NCI-H1436 treated with DMSO at 0.1 percent for 48 hours (cell line): Measurements from ENCODE around the gene BCL2A1.
"Not testable (repeated sequence)": the region's sequence is repeated elsewhere in the genome, so short reads cannot be mapped to it uniquely, and the experiment has no call there.

Experiments used
- DNase-seq: peaks from one replicate; lab custom pipeline; 2025; lab: John Stamatoyannopoulos, UW

The BCL2A1 gene

DNA sequence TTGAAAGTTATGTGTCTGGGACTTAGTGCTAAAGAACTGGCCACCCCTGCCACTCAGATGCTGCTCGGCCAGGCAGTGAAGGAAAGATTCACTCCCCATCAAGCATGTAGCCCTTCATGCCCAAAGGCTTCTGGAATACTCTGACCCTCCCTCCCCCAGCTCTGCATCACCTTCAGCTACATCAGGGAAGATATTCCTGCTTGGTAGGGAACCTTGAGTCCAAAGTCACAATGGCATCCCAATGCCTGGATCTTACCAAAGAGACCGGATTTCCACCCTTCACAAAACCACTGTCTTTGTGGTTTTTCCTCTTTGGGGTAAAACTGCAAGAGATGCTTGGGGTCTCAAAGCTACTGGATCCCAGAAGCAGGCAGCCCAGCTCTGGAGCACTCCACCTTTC is 18.2 kb upstream of the BCL2A1 start:
- DNase-seq, result no peak

DNA sequence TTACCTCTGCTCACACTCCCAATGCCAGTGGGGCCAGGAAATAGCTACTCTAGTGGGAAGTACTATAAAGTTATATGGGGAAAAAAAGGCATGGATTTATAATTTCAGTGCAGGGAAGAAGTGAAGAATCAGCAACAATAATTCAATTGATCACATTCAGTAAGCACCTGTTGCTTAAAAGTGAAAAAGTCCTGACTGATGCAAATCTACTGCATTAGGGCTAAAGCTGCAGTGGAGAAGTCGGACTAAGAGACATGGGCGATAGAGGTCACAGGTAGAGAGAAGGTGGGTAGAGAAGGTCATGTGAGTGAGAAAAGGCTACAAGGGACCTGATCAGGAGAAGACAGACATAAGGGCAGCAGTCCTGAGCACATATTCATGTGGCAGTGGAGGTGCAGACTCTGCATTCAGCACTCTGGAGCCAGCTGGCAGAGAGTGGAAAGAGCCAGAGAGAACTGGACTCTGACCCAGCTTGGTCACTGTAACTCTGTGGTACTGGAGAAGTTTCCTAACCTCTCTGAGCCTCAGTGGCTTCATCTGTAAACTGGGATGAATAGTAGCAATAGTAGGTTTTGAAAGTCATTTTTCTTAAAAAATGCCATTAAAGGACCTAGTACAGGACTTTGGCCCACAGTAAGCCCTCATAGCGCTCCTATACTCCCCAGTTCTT is 17.6 kb upstream of the BCL2A1 start:
- DNase-seq, result no peak

DNA sequence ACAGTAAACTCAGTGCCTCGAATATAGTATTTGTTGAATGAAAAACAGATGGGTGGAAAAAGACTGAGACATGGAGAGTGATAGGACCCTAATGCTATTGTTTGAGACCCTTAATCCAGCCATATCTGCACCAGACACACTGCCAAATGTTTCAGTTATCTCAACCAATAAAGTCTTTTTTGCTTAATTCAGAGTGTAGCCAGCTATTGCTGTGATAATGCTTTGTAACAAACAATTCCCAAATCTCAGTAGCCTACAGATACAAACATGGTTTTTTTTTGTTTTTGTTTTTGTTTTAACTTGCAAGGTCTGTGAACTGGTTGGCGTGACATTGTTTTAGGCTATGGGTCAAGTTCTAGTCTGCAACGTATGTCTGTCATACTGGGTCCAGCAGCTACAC is 17.0 kb upstream of the BCL2A1 start:
- DNase-seq, result no peak

DNA sequence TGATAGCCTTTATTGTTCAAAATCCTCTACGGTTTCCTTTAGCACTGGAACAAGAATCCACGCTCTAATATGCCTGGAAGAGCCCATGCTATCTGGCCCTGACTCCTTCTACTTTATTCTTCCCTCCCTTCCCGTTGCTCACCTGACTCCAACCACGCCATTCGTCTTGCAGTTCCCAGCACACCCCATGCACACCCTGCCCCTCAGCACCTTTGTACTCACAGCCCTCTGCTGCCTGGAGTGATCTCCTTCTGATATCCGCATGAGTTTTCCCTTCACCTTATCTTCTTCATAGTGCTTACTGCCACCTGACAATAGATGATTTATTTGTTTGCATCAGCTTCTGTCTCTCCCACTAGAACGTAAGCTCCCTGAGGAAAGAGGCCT is 16.6 kb upstream of the BCL2A1 start:
- no peak for DNase-seq

DNA sequence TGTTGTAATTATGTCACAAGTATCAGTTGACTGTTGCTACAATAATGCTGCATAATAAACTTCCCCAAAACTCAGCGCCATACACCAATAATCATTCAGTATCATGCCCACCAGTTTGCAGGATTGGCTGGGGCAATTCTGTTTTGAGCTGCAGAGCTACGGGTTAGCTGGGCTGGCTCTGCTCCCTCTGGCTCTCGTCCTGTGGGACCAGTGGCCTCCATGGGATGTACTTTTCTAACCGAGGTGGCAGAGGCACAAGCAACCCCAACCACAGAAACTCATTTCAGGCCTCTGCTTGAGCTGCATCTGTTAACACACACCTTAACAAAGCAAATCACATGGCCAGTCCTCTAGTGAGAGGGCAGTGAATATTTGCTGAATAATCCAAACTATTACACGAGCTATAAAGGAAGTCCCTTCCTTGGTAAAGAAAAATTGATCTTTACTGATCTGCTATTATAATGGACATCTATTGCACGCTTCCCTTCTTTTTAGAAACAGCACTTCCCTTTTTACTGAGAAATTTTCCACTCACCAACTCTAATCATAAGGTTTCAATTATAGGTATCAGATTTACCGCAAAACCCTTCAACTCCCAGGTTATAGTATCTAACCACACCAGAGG is 10.9 kb upstream of the BCL2A1 start:
- no peak for DNase-seq

DNA sequence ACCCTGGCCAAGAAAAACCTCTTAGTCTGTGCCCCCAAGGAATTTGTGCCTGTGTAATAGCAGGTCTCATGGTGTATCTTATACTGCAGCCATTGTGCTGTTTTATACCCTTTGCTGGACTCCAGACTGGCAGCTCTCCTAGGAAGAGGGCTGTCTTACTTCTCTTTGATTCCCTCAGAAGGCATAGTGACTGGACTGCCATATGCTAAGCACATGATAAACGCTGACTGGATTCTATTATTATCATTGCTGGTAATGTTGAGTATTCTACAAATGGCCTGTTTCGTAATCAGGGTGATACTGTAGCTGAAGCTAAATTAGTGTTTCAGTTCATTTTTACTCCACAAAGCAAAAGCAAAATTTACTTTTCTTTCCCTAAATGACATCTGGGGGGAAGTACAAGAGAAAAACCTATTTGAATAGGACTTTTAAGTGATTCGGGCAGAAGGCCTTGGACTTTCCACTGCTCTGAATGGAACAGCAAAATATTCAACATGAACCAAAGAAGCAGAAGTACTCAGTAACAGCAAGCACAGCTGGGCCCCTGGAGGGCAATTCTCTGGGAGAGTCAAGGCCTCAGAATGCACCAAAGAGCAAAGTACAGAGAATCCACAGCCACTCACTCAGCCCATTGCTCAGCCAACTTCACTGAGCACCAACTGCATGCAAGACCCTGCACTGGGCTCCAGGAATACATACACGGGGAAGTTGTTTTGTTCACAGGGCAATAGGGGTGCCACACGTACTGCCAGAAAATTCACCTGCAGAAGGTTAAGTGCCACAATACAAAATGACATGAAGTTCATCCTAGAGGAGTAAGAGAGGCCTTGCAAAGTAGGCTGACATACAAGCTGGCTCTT is 7.9 kb upstream of the BCL2A1 start:
- DNase-seq, result no peak

DNA sequence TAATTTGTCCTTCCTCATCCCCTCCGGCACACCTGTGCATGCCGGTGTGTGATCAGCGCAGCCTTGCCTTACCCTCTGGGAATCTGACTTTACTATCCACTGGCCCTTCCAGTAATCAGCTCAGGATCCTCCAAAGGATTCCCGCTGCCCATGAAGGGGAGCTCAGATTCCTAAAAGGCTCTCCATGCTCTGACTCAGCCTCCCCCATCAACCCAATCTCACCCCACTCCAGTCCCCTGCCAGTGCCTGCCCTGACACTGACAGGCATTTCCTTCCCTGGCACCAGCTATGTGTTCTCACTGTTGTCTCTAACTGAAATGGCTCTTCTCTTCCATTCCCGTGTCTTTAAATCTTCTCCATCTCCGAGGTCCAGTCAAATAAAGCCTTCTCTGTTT is 7.3 kb upstream of the BCL2A1 start:
- no peak for DNase-seq

DNA sequence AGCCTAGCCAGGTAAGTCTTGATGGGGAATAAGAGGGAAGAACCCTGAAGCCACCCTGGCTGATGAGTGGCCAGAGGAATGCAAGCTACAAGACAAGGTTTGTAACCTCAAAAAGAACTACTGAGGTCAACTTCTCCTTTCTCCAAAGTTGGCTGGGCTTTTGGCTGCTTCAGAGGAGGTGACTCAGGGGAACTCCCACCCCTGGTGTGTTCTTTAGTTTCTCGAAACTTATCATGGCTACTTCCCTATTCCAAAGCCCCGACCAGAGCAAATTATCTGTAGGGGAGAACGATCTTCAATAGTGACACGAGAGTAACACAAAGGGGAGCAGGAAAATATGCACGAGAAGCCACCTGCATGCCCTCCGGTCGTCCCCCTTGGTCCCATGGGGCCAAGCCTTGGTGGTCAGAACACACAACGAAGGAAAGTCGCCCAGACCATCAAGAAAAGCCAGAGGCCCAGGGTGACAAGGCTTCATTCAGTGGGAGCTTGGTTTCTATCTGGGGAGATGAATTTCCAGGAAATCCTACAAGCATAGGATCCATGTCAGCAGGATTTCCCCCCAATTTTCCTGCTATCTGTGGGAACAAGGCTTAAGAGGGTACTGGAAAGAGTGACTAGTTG is 6.5 kb upstream of the BCL2A1 start:
- DNase-seq, result no peak

DNA sequence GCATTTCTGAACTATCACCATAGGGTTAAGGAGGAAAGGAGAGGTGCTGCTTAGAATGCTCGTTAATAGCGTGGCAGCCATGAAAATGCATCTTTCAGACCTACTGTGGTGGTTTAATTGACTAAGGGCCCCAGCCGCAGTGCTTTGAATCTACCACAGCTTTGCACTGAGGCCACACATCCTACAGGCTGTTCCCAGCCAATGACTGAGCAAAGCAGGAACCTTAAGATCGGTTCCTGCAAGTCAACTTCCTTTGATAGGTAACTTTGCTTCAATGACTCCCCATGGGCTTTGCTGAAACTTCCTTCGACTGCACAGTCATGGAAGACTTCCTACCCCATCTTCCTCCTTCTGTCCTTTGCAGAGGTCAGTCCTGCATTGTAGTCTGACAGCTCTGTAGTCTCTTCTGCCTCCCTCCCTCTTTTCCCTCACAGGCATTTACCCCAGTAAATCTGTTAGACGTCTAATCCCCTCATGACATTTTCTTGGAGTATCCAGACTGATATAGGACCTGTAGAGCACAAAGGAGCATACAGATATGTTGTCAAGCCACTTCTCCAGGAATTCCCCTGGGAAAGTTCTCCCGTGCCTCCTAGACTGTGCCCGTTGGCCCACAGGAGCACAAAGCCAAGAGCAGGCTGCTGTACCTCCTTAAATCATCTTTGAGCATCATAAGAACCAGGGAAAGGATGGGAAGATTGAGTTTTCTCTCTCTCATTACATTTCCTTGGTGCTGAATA is 2.6 kb upstream of the BCL2A1 start:
- DNase-seq, result no peak

DNA sequence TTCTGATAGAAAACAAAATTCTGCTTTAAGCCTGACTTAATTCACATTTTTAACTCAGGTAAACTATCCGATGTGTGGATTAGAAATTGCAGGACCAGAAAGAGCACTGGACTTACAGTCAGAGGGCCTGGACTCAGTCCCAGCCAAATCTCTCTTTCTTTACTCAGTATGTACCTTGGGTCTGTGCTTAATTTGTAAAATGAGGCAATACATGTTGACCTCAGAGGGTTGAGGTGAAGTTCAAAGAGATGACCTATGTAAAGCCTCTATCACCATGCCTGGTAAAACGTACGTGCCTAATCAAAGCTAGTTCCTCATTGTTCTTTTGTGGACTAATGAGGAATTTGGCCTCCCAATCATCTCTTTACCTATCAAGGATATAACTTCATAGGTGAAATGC is 1.9 kb upstream of the BCL2A1 start:
- DNase-seq, result no peak

DNA sequence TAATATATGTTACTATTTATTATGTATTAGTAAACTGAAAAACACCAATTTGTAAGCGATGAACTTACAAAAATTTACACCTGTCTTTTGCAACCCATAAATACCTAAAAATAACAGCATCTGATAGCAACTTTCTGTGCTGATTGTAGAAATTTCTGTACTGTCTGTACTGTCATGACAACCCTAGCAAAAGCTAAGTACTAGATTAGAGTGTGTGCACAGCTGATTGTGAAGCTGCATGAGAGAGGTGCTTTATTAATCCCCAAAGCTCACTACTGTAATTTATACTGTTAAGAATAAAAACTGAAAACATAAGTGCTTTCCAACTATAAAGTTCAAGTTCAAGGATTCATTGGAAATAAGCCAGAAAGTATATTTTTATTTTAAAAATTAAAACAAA is 815 bp downstream of the BCL2A1 start:
- DNase-seq, result no peak

DNA sequence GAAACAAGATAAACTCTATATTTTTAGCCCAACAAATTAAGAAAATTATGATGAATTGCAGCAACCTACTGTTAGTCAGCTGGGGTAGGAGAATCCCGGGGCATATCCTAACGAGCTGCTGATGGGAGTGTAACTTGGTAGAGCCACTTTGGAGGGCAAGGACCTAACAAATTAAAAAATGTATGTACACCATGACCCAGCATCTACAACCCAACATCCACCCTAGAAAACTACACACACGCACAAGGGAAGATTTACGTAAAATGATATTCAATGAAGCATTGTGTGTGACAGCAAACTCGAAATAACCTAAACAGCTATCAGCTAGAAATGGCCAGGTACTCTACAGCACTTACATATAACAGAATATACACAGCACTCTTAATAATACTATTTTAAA is 1.9 kb downstream of the BCL2A1 start:
- DNase-seq, result no peak

DNA sequence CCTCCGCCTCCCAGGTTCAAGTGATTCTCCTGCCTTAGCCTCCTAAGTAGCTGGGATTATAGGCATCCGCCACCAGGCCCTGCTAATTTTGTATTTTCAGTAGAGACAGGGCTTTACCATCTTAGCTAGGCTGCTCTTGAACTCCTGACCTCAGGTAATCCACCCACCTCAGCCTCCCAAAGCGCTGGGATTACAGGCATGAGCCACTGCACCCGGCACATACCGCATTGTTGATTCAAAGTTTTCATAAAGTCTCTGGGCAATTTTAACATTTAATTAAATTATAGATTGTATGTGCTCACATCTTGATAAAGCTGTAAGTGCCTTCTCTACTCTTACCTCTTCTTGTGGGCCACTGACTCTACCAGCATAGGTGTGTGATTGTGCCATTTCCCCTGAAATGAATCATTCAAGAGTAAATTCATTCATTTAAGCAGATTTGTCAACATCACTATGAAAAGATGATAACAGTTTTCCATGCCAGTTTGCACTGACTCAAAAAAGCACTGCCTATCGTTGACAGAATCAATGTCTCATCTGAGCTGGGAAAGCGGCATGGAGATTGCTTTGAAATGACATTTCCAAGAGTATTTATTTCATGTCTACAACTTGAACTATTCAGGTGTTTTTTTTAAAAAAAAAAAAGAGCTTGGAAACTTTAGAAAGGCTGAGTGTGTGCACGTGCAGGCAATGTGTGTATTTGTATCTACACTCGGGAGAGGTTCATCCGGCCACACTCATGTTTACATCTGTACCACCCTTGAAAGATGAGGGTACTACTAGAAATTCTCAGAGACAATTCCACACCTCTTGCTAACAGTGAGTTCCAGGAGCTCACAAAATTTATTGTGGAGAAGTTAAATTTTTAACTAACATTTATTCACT is 3.5 kb downstream of the BCL2A1 start:
- no peak for DNase-seq

DNA sequence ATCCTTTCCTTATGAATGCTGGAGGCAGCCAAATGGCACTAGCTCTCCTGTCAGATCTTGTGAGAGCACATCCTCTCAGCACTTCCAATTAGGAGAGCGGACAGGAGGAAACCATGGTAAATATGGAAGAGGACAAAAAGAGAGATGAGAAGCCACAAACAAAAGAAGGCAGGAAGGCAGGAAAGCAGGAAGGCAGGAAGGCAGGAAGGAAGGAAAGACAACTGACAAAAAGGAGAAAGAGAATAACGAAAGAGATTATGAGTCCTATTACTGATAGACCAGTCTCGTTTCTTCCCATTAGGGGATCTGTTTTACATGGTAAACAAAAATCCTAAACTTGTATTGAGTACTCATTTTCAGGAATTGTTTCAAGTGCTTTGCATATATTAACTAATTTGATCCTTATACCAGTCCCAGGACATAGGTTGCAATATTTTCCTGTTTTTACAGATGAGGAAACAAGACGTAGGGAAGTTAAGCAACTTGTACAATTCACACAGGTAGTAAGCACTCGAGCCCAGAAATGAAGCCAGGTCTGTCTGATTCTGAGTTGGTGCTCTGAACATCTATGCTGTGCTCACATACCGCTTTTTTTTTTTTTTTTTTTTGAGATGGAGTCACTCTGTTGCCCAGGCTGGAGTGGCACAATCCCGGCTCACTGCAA is 4.2 kb downstream of the BCL2A1 start:
- DNase-seq, result no peak

DNA sequence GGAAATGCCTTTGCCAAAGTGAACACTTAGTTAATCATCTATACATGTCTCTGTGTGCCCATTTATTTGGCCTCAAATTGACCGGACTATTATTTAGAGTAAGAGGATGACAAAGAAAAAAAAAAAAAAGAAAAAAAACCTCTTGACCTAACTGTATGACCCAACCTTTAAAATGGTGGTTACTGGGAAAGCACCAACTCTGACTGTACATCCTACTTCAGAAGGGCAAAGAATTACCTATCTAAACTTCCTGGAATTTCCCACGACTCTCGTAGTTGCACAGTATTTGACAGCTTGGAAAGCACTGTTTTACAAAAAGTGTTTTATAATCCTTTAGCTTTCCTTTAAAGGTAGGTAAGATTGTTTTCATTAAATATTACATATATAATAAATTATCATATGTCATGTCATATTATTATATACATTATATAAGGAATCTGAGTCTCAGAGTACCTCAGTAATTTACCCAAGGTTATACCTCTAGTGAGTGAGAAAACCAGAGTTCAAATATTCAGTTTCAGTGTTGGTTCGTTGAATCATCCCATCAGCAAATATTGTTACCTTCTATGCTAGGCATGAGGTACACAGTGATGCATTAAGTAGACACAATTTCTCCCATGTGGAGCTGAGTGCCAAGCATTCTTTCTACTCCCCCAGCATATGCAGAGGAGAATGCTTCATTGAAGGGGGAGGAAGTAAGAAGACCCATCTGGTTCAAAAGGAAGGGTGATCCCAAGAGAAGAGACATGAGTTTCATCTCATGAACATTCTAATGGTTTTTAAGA is 5.0 kb downstream of the BCL2A1 start:
- no peak for DNase-seq

DNA sequence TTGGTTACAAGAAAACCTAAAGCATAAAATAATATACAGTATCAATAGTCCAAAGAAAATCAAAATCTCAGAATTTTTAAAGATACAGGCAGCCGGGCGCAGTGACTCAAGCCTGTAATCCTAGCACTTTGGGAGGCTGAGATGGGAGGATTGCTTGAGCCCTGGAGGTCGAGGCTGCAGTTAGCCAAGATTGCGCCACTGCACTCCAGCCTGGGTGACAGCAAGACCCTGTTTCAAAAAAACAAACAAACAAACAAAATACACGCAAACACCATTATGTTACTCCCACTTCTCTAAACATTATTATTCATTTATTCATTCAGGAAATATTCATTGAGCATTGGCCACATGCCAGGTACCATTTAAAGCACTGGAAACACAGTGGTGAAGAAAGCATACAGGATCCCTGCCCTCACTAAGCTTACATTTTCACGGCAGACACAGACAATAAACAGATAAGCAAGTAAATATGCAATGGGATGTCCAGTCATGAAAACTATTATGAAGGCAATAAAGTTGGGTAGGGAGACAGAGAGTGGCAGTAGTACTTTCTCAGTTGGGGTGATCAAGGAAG is 6.7 kb downstream of the BCL2A1 start:
- no peak for DNase-seq

DNA sequence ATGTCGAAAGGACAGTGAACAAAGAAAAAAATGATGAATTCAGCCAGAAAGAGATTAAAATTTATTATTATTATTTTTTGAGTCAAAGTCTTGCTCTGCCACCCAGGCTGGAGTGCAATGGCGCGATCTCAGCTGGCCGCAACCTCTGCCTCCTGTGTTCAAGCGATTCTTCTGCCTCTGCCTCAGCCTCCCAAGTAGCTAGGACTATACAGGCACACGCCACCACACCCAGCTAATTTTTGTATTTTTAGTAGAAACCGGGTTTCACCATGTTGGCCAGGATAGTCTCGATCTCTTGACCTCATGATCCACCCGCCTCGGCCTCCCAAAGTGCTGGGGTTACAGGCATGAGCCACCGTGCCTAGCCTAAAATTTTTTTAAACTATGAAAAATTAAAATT is 8.1 kb downstream of the BCL2A1 start:
- DNase-seq, result not testable (repeated sequence)

DNA sequence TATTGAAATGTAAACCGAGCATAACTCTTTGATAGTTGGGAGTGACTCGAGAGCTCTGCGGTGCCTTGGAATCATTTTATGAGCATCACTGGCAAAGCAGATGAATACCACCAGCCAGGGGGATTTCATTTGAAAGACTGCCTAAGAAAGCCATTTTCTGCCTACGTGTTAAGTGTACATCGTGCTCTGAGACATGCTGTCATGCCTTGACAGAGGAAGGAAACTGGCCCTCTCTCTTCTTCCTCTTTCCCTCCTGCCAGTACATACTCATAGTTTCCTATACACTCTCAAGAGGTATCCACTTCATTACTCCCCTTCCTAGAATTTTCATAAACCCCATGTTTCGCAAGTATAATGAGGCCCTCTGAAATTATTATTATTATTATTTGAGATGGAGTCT is 8.8 kb downstream of the BCL2A1 start:
- DNase-seq, result no peak

DNA sequence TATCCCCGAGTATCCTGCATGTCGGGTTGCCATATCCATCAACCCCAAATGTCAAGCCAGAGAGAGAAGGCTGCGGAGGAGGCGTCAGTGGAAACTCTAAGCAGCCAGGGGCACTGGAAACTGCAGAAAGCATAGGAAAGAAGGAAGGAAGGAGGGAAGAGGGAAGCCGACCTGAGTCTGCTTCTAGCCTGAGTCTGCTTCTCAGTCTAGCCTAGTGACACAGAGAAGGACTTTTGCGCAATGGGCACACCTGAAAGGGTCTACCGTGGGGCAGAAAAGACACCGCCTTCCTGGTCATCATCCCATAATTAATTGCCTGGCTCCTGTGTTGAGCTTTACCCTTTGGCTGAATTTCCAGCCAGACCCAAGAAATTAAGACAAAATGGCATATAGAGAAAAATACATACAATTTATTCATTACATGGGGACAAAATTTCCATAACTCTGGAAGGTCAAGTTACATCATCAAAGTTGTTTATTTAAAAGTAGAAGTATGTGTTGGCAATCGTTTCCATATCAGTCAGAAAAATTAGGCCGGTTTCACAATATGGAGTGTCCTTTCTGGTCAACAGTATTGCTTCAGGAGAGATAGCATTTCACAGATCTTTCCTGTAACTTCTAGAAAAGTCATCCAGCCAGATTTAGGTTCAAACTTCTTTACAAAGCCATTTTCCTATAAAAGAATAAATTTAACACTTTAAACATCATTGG is 10.3 kb downstream of the BCL2A1 start:
- DNase-seq, result no peak
